ENCODE results near the gene SBF2.

- TF ChIP-seq CTCF (IDR thresholded peaks at IDR 0.05; ENCODE audit: poor library complexity, severe bottlenecking) = no peak
- no peak for TF ChIP-seq TAF1 (IDR thresholded peaks at IDR 0.05; ENCODE audit: low read depth)
Observed at GRCh38 chr11:10114593-10115404, 179.2 kb downstream of the SBF2 start.
